Fibroblast of the aortic adventitia (primary cell): ENCODE data around the gene KAT6B. TPM values are rescaled to one million over a fixed set of nuclear protein-coding genes. Genes with fewer than 3 reads are reported as not detected.

Experiments
- DNase-seq: peaks from one replicate; pipeline ENCODE4 v3.0.0-alpha.2; 2010; ENCODE audit warnings: low read depth
- H3K4me3 ChIP-seq: 2 replicates; pipeline ENCODE4 v1.5.1; 2011; ENCODE audit warnings: low read depth, mild to moderate bottlenecking, control low read depth, low read length, moderate library complexity
- CTCF ChIP-seq: IDR thresholded peaks from 2 replicates; pipeline ENCODE4 v1.5.1; 2011; ENCODE audit warnings: mild to moderate bottlenecking, low read length, control low read depth, inconsistent platforms; ENCODE audit not compliant: insufficient read depth
- total RNA-seq: library from RNA; depleted of rRNA; stranded (reverse); fragments of >200 nt; gene quantifications from 2 replicates; pipeline ENCODE4 v1.2.3, GENCODE V29; 2012; ENCODE audit warnings: low replicate concordance

KAT6B gene
- total RNA-seq, 1 donor, result 38.9 TPM

DNA sequence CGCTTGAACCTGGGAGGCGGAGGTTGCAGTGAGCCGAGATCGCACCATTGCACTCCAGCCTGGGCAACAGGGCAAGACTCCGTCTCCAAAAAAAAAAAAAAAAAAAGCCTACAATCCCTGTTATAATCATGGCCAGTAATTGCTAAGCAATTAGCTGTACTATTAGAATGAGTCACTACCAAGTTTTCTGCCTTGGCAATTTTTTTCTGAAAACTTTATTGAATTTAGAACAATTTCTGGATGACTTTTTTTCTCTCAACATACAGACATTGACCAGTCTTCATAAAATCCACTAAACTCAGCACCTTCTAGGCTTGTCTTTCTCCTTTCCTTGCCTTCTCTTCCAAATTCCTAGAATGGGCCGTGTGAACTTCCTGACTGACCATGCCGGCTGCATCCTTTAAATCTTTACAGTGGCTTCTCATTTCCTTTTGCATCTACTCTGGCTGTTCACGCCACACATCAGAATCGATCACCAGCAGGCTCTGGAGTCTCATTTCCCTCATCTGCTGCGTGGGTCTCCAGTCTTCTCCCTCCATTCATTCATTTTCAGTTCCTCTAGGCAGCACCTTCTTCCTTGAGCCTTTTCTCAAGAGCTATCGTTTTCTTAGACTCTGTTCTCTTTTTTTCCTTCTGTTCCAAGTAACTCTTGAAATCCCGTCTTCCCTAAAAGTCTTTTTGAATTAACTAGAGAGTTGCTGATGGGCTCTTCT lies 107.9 kb downstream of the KAT6B start:
- DNase-seq, result no peak
- no peak overlapping the region for H3K4me3 ChIP-seq
- no peak for TF ChIP-seq CTCF

- DNase-seq, result peak; percentile 92
- no peak for TF ChIP-seq CTCF
These were observed 110.3 kb downstream of the KAT6B start for GRCh38 chr10:74936577-74937265.

GRCh38 chr10:74937266-74937856 lies 111.0 kb downstream of the KAT6B start:
- no peak for DNase-seq
- H3K4me3 ChIP-seq, result no peak overlapping the region
- TF ChIP-seq CTCF, result no peak

More at GRCh38 chr10:74936577-74937265, 110.3 kb downstream of the KAT6B start:
- no peak overlapping the region for H3K4me3 ChIP-seq

DNA sequence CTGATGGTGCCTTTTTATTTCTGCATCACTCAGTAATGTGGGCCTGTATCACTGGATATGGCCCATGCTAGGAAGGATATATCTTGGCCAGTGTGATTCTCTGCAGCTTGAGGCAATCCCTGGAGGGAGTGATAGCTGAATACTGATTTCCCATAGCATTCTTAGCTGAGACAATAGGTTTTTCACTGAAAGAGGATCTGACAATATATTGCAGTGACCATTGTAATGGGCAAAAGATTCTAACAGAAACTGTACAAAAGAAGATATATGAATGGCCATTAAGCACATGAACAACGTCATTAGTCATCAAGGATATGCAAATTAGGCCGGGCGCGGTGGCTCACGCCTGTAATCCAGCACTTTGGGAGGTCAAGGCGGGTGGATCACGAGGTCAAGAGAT lies 117.8 kb downstream of the KAT6B start:
- no peak for DNase-seq
- H3K4me3 ChIP-seq, result no peak overlapping the region
- no peak for TF ChIP-seq CTCF

DNA sequence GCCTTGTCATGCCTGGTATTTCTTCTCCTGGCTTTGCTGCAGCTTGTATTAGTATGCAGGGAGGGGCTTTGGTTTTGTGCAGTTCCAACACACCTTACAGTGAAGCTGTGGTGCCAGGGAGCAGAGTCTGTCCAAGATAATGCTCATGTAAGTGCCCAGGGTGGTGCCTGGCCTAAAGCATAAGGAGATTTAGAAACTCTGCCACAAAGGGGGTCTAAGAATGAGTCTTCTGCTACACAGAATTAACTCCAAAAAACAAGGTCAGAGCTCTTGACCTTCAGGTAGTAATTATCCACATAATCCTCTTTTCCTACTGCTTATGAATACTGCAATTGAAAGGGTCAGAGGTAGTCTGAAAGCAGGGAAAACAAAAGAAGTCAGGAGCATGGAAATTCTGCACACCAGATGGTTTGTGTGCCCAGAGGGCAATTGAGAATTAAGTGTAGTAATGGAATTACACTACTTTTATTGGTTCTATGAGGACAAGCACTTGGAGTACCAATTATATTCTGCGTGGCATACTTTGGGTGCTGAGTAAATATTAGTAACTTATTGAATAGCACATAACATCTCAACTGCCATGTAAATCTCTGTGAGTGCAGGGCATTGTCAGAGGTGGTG lies 121.5 kb downstream of the KAT6B start:
- TF ChIP-seq CTCF, result no peak
- no peak for DNase-seq
- no peak overlapping the region for H3K4me3 ChIP-seq

- TF ChIP-seq CTCF, result no peak
- no peak overlapping the region for H3K4me3 ChIP-seq
- peak; percentile 38 for DNase-seq
These were observed 122.8 kb downstream of the KAT6B start for GRCh38 chr10:74949034-74949832.
